Heart left ventricle (tissue), 16 donors: ENCODE data around the gene ITGBL1. TPM values are rescaled to one million over a fixed set of nuclear protein-coding genes. Genes with fewer than 3 reads are reported as not detected.

Source experiments
- ATAC-seq, 4 donors: fragments of 200-7000 bp; cut with Tn5 transposase; one replicate each; pipeline ENCODE4 v1.9.1; 2020 to 2022; ENCODE audit warnings: moderate library complexity in 4 of 4, mild to moderate bottlenecking in 3 of 4, moderate number of reproducible peaks in 1 of 4
- DNase-seq, 5 donors: peaks; one replicate each; pipeline ENCODE4 v3.0.0-alpha.2; 2020
- H3K27ac ChIP-seq, 12 donors: fragments of 200-600 bp; sonication (generic) in 4 of 12; one replicate each; pipeline versions ENCODE4 v1.5.0 to v1.8.0; 2016 to 2022; ENCODE audit warnings: mild to moderate bottlenecking in 2 of 12
- H3K27me3 ChIP-seq, 9 donors: fragments of 200-600 bp; sonication (generic) in 2 of 9; one replicate each; pipeline versions ENCODE4 v1.5.1 to v1.8.0; 2016 to 2022; ENCODE audit warnings: mild to moderate bottlenecking in 3 of 9
- H3K36me3 ChIP-seq, 9 donors: fragments of 200-600 bp; sonication (generic) in 2 of 9; one replicate each; pipeline versions ENCODE4 v1.5.0 to v1.8.0; 2018 to 2022; ENCODE audit warnings: mild to moderate bottlenecking in 2 of 9
- H3K4me1 ChIP-seq, 12 donors: fragments of 200-600 bp; sonication (generic) in 4 of 12; one replicate each; pipeline versions ENCODE4 v1.5.0 to v1.8.0; 2016 to 2022; ENCODE audit warnings: mild to moderate bottlenecking in 3 of 12
- H3K4me3 ChIP-seq, 12 donors: fragments of 200-600 bp; sonication (generic) in 4 of 12; one replicate each; pipeline versions ENCODE4 v1.5.0 to v1.8.0; 2017 to 2022; ENCODE audit warnings: mild to moderate bottlenecking in 9 of 12, moderate library complexity in 4 of 12
- H3K9me3 ChIP-seq, 12 donors: fragments of 200-600 bp; sonication (generic) in 4 of 12; one replicate each; pipeline versions ENCODE4 v1.5.0 to v1.8.0; 2016 to 2022; ENCODE audit warnings: mild to moderate bottlenecking in 1 of 12
- POLR2A ChIP-seq, 2 donors: fragments of 450-650 bp; IDR thresholded peaks; one replicate each; pipeline ENCODE4 v1.6.1; 2017; ENCODE audit warnings: antibody characterized with exemption in 2 of 2, mild to moderate bottlenecking in 2 of 2, moderate library complexity in 2 of 2
- WGBS, 4 donors: extraction: QIAGEN DNeasy Blood & Tissue Kit in 2 of 4; methylation state at CpG; one replicate each; pipeline versions ENCODE4 v1.1.5 to v1.1.7; 2013 to 2018; 5-methylcytosine and 5-hydroxymethylcytosine counted together
- intact Hi-C, 10 donors: fragments of 100-400 bp; cut with DNase I; formaldehyde crosslinking; loops; one replicate each; pipeline versions ENCODE4 v1.11.1 to v1.14.2; 2022
- polyA plus RNA-seq, 2 donors: library from polyadenylated mRNA; stranded (reverse); fragments of 200-250 nt; gene quantifications; one replicate each; pipeline ENCODE4 v1.2.3, GENCODE V29; 2013
- total RNA-seq, 9 donors: library from RNA; depleted of rRNA in 2 of 9; stranded (reverse); fragments of >200 nt in 2 of 9; fragmentation: NEBNext Ultra II Directional in 3 of 9; extraction: Animal tissue kit (Norgen Biotek cat#: 25700) in 3 of 9; gene quantifications; one replicate each; pipeline versions ENCODE4 v1.1.0 to v1.2.4, GENCODE V29; 2016 to 2023
- TF ChIP-seq, protein P1 (sequence below), 12 donors: fragments of 200-600 bp; sonication (generic) in 4 of 12; IDR thresholded peaks; one replicate each; pipeline versions ENCODE4 v1.5.0 to v1.8.0; 2018 to 2022; ENCODE audit warnings: antibody characterized with exemption in 12 of 12, mild to moderate bottlenecking in 5 of 12
- donor health status: ischemic (EF 13 %, LVEDD 7.1; RV severe dilation, severe dysfunction).
- donor health status: healthy with polysubstance abuse.
- donor health status: DM: no; HTN: yes; CAD: no.
- donor health status: DM: no; HTN: no; CAD: no.
- donor health status: ischemic (EF 25% LVEDD 6.9; RV normal size, moderate dysfunction).
- donor health status: ischemic (EF 25% LVEDD 5.7; RV mildly dilated, moderate dysfunction).
- donor health status: healthy.
- donor health status: DM: yes; HTN: yes; CAD: no.
- donor health status: ischemic (EF 35%, LVEDD 5.7; RV mildly dilated, moderate dysfunction).
- donor health status: nonischemic (EF 11% LVEDD 7.7; RV severe dilation, severe dysfunction).
- donor health status: DM: yes; HTN: yes; CAD: no.
- donor health status: PGD.
- donor health status: ischemic (EF 29% LVEDD 5.4; RV normal size, mild dysfunction).
- donor health status: nonischemic (EF 23%, LVEDD 6.1; RV moderate dilation, normal function).

The ITGBL1 gene
- total and polyA plus RNA-seq, 11 donors, result 0.15 to 5.9 (median 2.5) TPM

DNA sequence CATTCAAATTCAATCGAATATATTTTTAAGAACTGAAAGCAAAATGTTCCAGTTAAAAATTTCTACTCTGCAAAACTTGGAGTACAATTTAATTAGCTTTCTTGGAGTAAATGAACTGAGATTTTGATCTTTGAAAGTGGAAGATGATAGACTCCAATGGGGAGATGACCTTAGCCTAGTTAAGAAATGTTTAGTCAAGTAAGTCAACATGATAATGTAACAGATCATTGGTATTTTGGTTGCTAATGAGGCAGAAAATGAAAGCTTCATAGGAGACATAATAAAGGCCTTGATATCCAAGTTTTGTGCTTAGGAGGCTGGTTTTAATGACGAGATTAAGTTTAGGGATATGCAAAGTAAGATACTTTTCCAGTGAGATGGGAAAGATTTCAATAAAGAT lies 181.7 kb downstream of the ITGBL1 start:
- intact Hi-C loops, result no loop called here
- no peaks in the 10 kb centered on the region for H3K9me3 ChIP-seq
- DNase-seq, result no peak
- H3K4me3 ChIP-seq, result no peak overlapping the region
- no peak overlapping the region for H3K27ac ChIP-seq
- TF ChIP-seq, protein P1, sequence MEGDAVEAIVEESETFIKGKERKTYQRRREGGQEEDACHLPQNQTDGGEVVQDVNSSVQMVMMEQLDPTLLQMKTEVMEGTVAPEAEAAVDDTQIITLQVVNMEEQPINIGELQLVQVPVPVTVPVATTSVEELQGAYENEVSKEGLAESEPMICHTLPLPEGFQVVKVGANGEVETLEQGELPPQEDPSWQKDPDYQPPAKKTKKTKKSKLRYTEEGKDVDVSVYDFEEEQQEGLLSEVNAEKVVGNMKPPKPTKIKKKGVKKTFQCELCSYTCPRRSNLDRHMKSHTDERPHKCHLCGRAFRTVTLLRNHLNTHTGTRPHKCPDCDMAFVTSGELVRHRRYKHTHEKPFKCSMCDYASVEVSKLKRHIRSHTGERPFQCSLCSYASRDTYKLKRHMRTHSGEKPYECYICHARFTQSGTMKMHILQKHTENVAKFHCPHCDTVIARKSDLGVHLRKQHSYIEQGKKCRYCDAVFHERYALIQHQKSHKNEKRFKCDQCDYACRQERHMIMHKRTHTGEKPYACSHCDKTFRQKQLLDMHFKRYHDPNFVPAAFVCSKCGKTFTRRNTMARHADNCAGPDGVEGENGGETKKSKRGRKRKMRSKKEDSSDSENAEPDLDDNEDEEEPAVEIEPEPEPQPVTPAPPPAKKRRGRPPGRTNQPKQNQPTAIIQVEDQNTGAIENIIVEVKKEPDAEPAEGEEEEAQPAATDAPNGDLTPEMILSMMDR (IDR thresholded peaks at IDR 0.05), result no peak
- WGBS, 4 donors, result 76 to 84% (median 80%) methylated on average over 2 of the region's 2 CpGs
- no peak for ATAC-seq
- no peaks in the 10 kb centered on the region for H3K36me3 ChIP-seq
- no peaks in the 10 kb centered on the region for H3K4me1 ChIP-seq
- H3K27me3 ChIP-seq, result no peaks in the 10 kb centered on the region

DNA sequence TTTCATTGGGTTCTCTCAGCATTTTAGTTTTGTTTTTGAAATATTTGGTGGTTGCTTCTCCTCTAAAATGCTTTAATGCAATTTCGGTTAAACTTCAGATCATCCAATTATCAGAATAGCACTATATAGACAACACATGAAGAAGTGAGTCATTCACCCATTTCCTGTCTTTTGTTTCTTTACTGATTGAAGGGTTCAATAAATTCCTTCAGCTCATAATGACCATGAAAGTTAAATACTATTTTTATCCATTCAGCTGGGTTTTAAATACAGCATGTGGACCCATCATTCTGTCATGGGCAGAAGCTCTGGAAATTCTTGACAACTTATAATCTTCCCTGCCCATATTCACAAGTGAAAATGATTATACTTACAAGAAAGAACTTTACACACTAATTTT lies 187.2 kb downstream of the ITGBL1 start:
- no peak for TF ChIP-seq POLR2A (IDR thresholded peaks at IDR 0.05)
- TF ChIP-seq, protein P1 (IDR thresholded peaks at IDR 0.05), result no peak
- 79 to 86% (median 81%) methylated on average over 1 of the region's 1 CpG for WGBS, 4 donors
- ATAC-seq (no peak), DNase-seq (no peak)
- H3K27me3 ChIP-seq, result no peaks in the 10 kb centered on the region
- no peaks in the 10 kb centered on the region for H3K9me3 ChIP-seq
- no peaks in the 10 kb centered on the region for H3K4me1 ChIP-seq
- no peaks in the 10 kb centered on the region for H3K36me3 ChIP-seq
- H3K27ac ChIP-seq, result no peak overlapping the region
- no peak overlapping the region for H3K4me3 ChIP-seq
- intact Hi-C loops, result no loop called here

DNA sequence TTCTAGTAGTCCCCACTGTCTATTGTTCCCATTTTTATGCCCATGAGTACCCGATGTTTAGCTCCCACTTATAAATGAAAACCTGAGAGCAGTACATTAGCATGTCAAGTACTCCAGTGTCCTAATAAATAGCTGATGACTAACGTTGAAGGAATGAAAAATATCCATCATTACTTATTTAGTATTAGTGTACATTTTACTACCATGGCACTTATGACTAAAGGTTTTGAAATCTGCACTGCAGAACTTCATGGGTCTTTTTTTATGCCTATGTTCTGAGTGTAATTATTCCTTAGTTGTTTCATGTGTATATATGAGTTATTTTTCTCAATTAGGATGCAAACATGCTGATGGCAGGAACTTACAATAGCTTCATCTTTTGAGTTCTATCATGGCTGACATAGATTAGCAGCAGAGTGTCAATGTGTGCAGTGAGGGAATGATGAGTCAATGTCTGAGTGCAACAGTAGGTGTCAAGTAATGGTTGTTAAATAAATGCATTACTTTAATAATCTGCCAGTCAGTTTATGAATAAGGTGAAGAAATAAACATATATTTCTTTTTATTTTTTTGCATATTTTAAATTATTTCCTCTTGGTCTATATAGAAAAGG lies 188.4 kb downstream of the ITGBL1 start:
- no peak for TF ChIP-seq POLR2A (IDR thresholded peaks at IDR 0.05)
- TF ChIP-seq, protein P1 (IDR thresholded peaks at IDR 0.05), result no peak
- Histone ChIP-seq H3K4me1 (no peaks in the 10 kb centered on the region), H3K36me3 (no peaks in the 10 kb centered on the region), H3K27me3 (no peaks in the 10 kb centered on the region), H3K4me3 (no peak overlapping the region), H3K9me3 (no peaks in the 10 kb centered on the region), H3K27ac (no peak overlapping the region)
- ATAC-seq (no peak), DNase-seq (no peak)
- 67 to 74% (median 69%) methylated on average over 2 of the region's 2 CpGs for WGBS, 4 donors
- intact Hi-C loops, result no loop called here

DNA sequence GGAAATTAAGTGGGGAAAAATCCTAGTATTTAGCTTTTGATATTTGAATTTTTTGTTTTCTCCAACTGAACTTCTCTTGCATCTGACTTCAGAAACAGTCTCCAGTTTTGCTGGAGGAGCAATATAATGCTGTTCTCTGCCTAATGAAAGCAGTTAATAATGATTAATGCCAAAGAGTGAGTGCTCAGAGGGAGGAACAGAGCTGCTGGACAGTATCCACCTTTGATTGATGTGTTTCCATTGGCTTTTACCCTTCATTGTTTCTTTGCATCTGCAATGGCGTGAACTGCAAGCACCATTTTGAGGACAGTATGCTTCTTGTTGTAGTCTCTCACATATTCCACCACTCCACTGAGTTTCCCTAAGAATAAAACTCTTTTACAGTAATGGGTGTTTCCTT lies 193.4 kb downstream of the ITGBL1 start:
- no peaks in the 10 kb centered on the region for H3K36me3 ChIP-seq
- intact Hi-C loops, result no loop called here
- ATAC-seq, result no peak
- no peaks in the 10 kb centered on the region for H3K9me3 ChIP-seq
- H3K4me1 ChIP-seq, result no peaks in the 10 kb centered on the region
- no peaks in the 10 kb centered on the region for H3K27me3 ChIP-seq
- no peak overlapping the region for H3K27ac ChIP-seq
- DNase-seq, result no peak
- 68 to 81% (median 76%) methylated on average over 1 of the region's 1 CpG for WGBS, 4 donors
- no peak for TF ChIP-seq POLR2A (IDR thresholded peaks at IDR 0.05)
- TF ChIP-seq, protein P1 (IDR thresholded peaks at IDR 0.05), result no peak
- no peak overlapping the region for H3K4me3 ChIP-seq
